PC-3 (cell line): ENCODE measurements around the gene CHRNE.

Source experiments
- EZH2phosphoT487 ChIP-seq: fragments of 300-600 bp; sonication (generic); IDR thresholded peaks from 2 replicates; pipeline ENCODE4 v1.6.1; 2018; ENCODE audit warnings: mild to moderate bottlenecking, antibody characterized with exemption, low read length, borderline replicate concordance
- TF ChIP-seq, protein P1 (sequence below): fragments of 300-600 bp; sonication (generic); conservative IDR thresholded peaks from 2 replicates; pipeline ENCODE4 v1.5.1; 2017; ENCODE audit warnings: antibody characterized with exemption, low read depth, mild to moderate bottlenecking, low read length

DNA sequence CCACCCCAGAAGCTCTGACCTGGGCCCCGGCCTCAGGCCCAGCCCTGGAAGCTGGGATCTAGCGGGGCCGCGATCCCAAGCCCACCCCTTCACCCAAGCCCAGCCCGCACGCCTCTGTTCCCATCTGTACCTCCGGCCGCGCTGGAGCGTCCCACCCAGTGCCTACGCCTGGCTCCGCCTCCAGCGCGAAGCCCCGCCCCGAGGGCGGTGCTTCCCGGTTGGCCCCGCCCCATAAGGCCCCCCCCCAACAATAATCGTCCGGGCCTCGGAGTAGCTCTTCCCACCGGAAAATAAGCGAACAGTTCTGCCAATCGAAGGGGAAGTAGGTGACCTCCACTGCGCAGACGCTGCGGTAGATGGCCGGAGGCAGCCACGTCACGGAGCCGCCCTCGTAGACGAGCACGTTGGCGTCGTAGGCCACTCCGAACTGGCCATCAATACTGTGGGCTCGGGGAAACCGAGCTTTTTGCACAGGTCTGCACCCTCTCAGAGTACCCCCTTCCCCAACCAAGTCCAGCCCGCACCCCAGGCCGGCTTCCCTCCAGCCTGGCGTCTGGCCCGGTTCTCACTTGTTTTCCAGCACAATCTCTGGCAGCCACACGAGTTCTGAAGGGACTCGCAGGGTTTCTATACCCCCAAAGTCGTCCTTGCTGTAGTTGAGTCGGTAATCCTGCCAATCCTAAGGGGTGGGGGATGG lies 1.1 kb downstream of the CHRNE start:
- no peak for TF ChIP-seq EZH2phosphoT487
- TF ChIP-seq, protein P1, sequence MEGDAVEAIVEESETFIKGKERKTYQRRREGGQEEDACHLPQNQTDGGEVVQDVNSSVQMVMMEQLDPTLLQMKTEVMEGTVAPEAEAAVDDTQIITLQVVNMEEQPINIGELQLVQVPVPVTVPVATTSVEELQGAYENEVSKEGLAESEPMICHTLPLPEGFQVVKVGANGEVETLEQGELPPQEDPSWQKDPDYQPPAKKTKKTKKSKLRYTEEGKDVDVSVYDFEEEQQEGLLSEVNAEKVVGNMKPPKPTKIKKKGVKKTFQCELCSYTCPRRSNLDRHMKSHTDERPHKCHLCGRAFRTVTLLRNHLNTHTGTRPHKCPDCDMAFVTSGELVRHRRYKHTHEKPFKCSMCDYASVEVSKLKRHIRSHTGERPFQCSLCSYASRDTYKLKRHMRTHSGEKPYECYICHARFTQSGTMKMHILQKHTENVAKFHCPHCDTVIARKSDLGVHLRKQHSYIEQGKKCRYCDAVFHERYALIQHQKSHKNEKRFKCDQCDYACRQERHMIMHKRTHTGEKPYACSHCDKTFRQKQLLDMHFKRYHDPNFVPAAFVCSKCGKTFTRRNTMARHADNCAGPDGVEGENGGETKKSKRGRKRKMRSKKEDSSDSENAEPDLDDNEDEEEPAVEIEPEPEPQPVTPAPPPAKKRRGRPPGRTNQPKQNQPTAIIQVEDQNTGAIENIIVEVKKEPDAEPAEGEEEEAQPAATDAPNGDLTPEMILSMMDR, result no peak
